Thyroid gland (tissue), 4 donors: Measurements from ENCODE around the gene PYGO1.

Experiments used
- POLR2A ChIP-seq, 2 donors: fragments of 450-650 bp; IDR thresholded peaks; one replicate each; pipeline ENCODE4 v1.6.1; 2017; ENCODE audit warnings: antibody characterized with exemption in 2 of 2, mild to moderate bottlenecking in 2 of 2, moderate library complexity in 1 of 2
- TF ChIP-seq, protein P1 (sequence below), 6 experiments: fragments of 200-600 bp in 3 of 6; fragments of 450-650 bp in 3 of 6; sonication (generic) in 3 of 6; IDR thresholded peaks; one replicate each; pipeline ENCODE4 v1.5.1; 2016 to 2019; ENCODE audit warnings: antibody characterized with exemption in 6 of 6, mild to moderate bottlenecking in 2 of 6, inconsistent platforms in 1 of 6, moderate library complexity in 1 of 6

DNA sequence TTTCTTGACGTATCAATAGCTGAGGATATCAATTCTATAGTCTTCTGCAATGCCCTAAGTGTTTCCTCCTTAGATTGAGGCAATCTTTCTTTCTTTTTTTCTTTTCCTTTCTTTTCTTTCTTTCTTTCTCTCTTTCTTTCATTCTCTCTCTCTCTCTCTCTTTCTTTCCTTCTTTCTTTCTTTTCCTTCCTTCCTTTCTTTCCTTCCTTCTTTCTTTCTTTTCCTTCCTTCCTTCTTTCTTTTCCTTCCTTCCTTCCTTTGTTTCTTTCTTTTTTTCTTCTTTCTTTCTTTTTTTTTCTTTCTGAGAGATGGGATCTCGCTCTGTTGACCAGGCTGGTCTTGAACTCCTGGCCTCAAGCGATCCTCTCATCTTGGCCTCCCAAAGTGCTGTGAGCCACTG lies 70.1 kb downstream of the PYGO1 start:
- TF ChIP-seq, protein P1, sequence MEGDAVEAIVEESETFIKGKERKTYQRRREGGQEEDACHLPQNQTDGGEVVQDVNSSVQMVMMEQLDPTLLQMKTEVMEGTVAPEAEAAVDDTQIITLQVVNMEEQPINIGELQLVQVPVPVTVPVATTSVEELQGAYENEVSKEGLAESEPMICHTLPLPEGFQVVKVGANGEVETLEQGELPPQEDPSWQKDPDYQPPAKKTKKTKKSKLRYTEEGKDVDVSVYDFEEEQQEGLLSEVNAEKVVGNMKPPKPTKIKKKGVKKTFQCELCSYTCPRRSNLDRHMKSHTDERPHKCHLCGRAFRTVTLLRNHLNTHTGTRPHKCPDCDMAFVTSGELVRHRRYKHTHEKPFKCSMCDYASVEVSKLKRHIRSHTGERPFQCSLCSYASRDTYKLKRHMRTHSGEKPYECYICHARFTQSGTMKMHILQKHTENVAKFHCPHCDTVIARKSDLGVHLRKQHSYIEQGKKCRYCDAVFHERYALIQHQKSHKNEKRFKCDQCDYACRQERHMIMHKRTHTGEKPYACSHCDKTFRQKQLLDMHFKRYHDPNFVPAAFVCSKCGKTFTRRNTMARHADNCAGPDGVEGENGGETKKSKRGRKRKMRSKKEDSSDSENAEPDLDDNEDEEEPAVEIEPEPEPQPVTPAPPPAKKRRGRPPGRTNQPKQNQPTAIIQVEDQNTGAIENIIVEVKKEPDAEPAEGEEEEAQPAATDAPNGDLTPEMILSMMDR (IDR thresholded peaks at IDR 0.05) = no peak
- TF ChIP-seq POLR2A (IDR thresholded peaks at IDR 0.05) = no peak
